HS-27A (cell line): ENCODE data around the gene MRPS5.

ENCODE experiments used
- DNase-seq: peaks from one replicate; pipeline ENCODE4 v3.0.0-alpha.2; 2012; ENCODE audit warnings: low read depth, missing footprints

Gene MRPS5

GRCh38 chr2:95060446-95061118 is 61.0 kb downstream of the MRPS5 start:
- no peak for DNase-seq

GRCh38 chr2:95059656-95060370 is 61.8 kb downstream of the MRPS5 start:
- no peak for DNase-seq

GRCh38 chr2:95058989-95059641 is 62.5 kb downstream of the MRPS5 start:
- no peak for DNase-seq

GRCh38 chr2:95058466-95058988 is 63.1 kb downstream of the MRPS5 start:
- DNase-seq: no peak

- DNase-seq: no peak
These were observed 63.9 kb downstream of the MRPS5 start for GRCh38 chr2:95057535-95058370.

- no peak for DNase-seq
These were observed 64.8 kb downstream of the MRPS5 start for GRCh38 chr2:95056461-95057459.

GRCh38 chr2:95056044-95056443 is 65.6 kb downstream of the MRPS5 start:
- no peak for DNase-seq

- no peak for DNase-seq
These were observed 66.3 kb downstream of the MRPS5 start for GRCh38 chr2:95055262-95055661.

- no peak for DNase-seq
These were observed 67.6 kb downstream of the MRPS5 start for GRCh38 chr2:95054016-95054415.

GRCh38 chr2:95053543-95053942 is 68.1 kb downstream of the MRPS5 start:
- DNase-seq: no peak

- no peak for DNase-seq
These were observed 68.7 kb downstream of the MRPS5 start for GRCh38 chr2:95052804-95053479.

- no peak for DNase-seq
These were observed 69.3 kb downstream of the MRPS5 start for GRCh38 chr2:95052307-95052706.

- no peak for DNase-seq
These were observed 70.0 kb downstream of the MRPS5 start for GRCh38 chr2:95051626-95052025.

GRCh38 chr2:95050385-95051300 is 71.0 kb downstream of the MRPS5 start:
- DNase-seq: no peak

GRCh38 chr2:95049961-95050360 is 71.6 kb downstream of the MRPS5 start:
- DNase-seq: no peak

GRCh38 chr2:95049683-95049955 is 72.0 kb downstream of the MRPS5 start:
- DNase-seq: no peak

- no peak for DNase-seq
These were observed 72.6 kb downstream of the MRPS5 start for GRCh38 chr2:95048825-95049682.
